HepG2 (cell line): ENCODE measurements around the gene WNK2. TPM values are rescaled to one million over a fixed set of nuclear protein-coding genes. Genes with fewer than 3 reads are reported as not detected.

Experiments
- ATAC-seq: fragments of 200-7000 bp; cut with Tn5 transposase; 3 replicates; pipeline ENCODE4 v1.9.1; 2020; ENCODE audit warnings: mild to moderate bottlenecking, moderate library complexity
- BruUV-seq: library from RNA; stranded (reverse); fragments of 400-500 nt; replicated peaks from 2 replicates; lab custom pipeline; 2021; lab: Mats Ljungman, UMichigan
- CTCF ChIA-PET: fragments of 300-600 bp; formaldehyde crosslinking; extraction: SDS; loops from one replicate; lab custom pipeline; 2021; ENCODE audit warnings: low total read pairs, inconsistent platforms, low intra/inter-chr PET ratio; lab: Yijun Ruan, JAX
- POLR2A ChIA-PET: fragments of 350-600 bp; sonication (Branson Sonifier 250); formaldehyde crosslinking; loops from one replicate; lab custom pipeline; 2020; ENCODE audit warnings: antibody characterized with exemption, inconsistent platforms; lab: Yijun Ruan, JAX
- DNase-seq: peaks from one replicate; pipeline ENCODE4 v3.0.0-alpha.2; 2015; ENCODE audit warnings: low spot score
- FAIRE-seq: peaks from 3 replicates; lab custom pipeline; 2011; peaks lifted over from hg19 to GRCh38; lab: Jason Lieb, UNC
- H2AFZ ChIP-seq: one replicate; pipeline ENCODE4 v1.6.1; 2011; ENCODE audit warnings: low read length, inconsistent platforms
- H3K27ac ChIP-seq: fragments of 300-600 bp; 3 replicates; pipeline ENCODE4 v1.8.0; 2011; ENCODE audit warnings: mixed run types, mild to moderate bottlenecking, mixed read lengths, low read length, inconsistent platforms; ENCODE audit not compliant: insufficient read depth; ENCODE audit errors: extremely low read length
- H3K27me3 ChIP-seq, 2 experiments: fragments of 200-600 bp in 1 of 2; 2 replicates in 1 of 2; 3 replicates in 1 of 2; pipeline versions ENCODE4 v1.6.0 to v1.8.0; 2011; ENCODE audit warnings: low read length in 2 of 2, mild to moderate bottlenecking in 2 of 2, moderate library complexity in 2 of 2, inconsistent platforms in 1 of 2; ENCODE audit not compliant: insufficient read depth in 2 of 2, control insufficient read depth in 1 of 2
- H3K36me3 ChIP-seq, 2 experiments: fragments of 200-600 bp in 1 of 2; replicated peaks in 1 of 2; 2 replicates in 1 of 2; 3 replicates in 1 of 2; pipeline versions ENCODE4 v1.5.1 to v1.8.0; 2011; ENCODE audit warnings: low read length in 2 of 2, inconsistent platforms in 1 of 2; ENCODE audit not compliant: insufficient read depth in 2 of 2, control insufficient read depth in 1 of 2
- H3K4me1 ChIP-seq: 2 replicates; pipeline ENCODE4 v1.5.1; 2012; ENCODE audit warnings: low read length, inconsistent platforms; ENCODE audit not compliant: insufficient read depth
- H3K4me2 ChIP-seq: 2 replicates; pipeline ENCODE4 v1.6.0; 2011; ENCODE audit warnings: low read depth, low read length, inconsistent platforms
- H3K4me3 ChIP-seq, 3 experiments: fragments of 200-600 bp in 1 of 3; sonication (generic), shearing (Covaris generic) in 1 of 3; replicated peaks in 1 of 3; 2 replicates each; pipeline ENCODE4 v1.5.1; 2011 to 2016; ENCODE audit warnings: low read length in 3 of 3, inconsistent platforms in 2 of 3, low read depth in 2 of 3, mild to moderate bottlenecking in 2 of 3, control low read depth in 1 of 3, mixed read lengths in 1 of 3; ENCODE audit not compliant: insufficient read depth in 1 of 3
- H3K79me2 ChIP-seq: one replicate; pipeline ENCODE4 v1.6.1; 2011; ENCODE audit warnings: low read length, inconsistent platforms; ENCODE audit not compliant: insufficient read depth
- H3K9ac ChIP-seq: 2 replicates; pipeline ENCODE4 v1.6.0; 2011; ENCODE audit warnings: mild to moderate bottlenecking, low read depth, low read length, inconsistent platforms; ENCODE audit not compliant: insufficient read depth
- H3K9me3 ChIP-seq: 2 replicates; pipeline ENCODE4 v1.5.1; 2012; ENCODE audit warnings: mild to moderate bottlenecking, low read length
- H4K20me1 ChIP-seq: 2 replicates; pipeline ENCODE4 v1.6.0; 2011; ENCODE audit warnings: inconsistent platforms, mild to moderate bottlenecking, low read length, moderate library complexity; ENCODE audit not compliant: insufficient read depth
- HDAC2 ChIP-seq: sonication (generic); formaldehyde crosslinking; IDR thresholded peaks from 2 replicates; pipeline ENCODE4 v1.4.0; 2020; ENCODE audit warnings: missing genetic modification reagents
- KLF12 ChIP-seq: sonication (generic); formaldehyde crosslinking; IDR thresholded peaks from 2 replicates; pipeline ENCODE4 v1.4.0; 2020; ENCODE audit warnings: missing genetic modification reagents, borderline replicate concordance
- MXD4 ChIP-seq: IDR thresholded peaks from 2 replicates; pipeline ENCODE4 v1.6.1; 2016; ENCODE audit warnings: mild to moderate bottlenecking, missing biosample characterization, missing genetic modification reagents
- SPEN ChIP-seq: sonication (generic); formaldehyde crosslinking; IDR thresholded peaks from 2 replicates; pipeline ENCODE4 v1.5.1; 2020; ENCODE audit warnings: low read depth, mild to moderate bottlenecking, missing genetic modification reagents
- ZNF564 ChIP-seq: sonication (generic); formaldehyde crosslinking; IDR thresholded peaks from 2 replicates; pipeline ENCODE4 v1.8.1; 2023; ENCODE audit warnings: mild to moderate bottlenecking, missing genetic modification reagents
- ZNF724P ChIP-seq: sonication (generic); formaldehyde crosslinking; IDR thresholded peaks from 2 replicates; pipeline ENCODE4 v1.8.0; 2022; ENCODE audit warnings: missing genetic modification reagents, borderline replicate concordance
- ZNF879 ChIP-seq: sonication (generic); formaldehyde crosslinking; IDR thresholded peaks from 2 replicates; pipeline ENCODE4 v1.8.1; 2023; ENCODE audit warnings: missing genetic modification reagents
- WGBS: methylation state at CpG from one replicate; pipeline ENCODE4 v1.1.6; 2017; ENCODE audit warnings: low lambda C conversion rate; 5-methylcytosine and 5-hydroxymethylcytosine counted together
- in situ Hi-C: cut with HindIII; loops from 2 replicates; pipeline ENCODE4 v1.10.0; 2017; ENCODE audit warnings: low pct_unique_long_range_greater_than_20kb; ENCODE audit not compliant: extremely low pct_ligation_motif_present
- intact Hi-C: fragments of 100-400 bp; cut with micrococcal nuclease; formaldehyde crosslinking; loops from one replicate; pipeline ENCODE4 v1.10.0; 2022; ENCODE audit not compliant: unreplicated experiment
- polyA plus RNA-seq, 8 experiments: library from polyadenylated mRNA; depleted of rRNA in 3 of 8; stranded (reverse) in 7 of 8; unstranded in 1 of 8; fragments of >200 nt; fragmentation: Illumina TruSeq in 4 of 8; extraction: Trizol in 4 of 8; gene quantifications; 2 replicates each; pipeline versions ENCODE4 v1.2.1 to v1.2.3, GENCODE V29; 2011 to 2016; ENCODE audit warnings: low read depth in 4 of 8, missing spikeins in 1 of 8, mixed read lengths in 1 of 8; ENCODE audit not compliant: insufficient read depth in 1 of 8
- total RNA-seq, 5 experiments: library from RNA; depleted of rRNA; stranded (reverse); fragments of >200 nt; fragmentation: Illumina TruSeq; extraction: Trizol; gene quantifications; 2 replicates each; pipeline ENCODE4 v1.2.3, GENCODE V29; 2016; ENCODE audit warnings: low read depth in 1 of 5
- TF ChIP-seq, protein P1 (sequence below): sonication (generic); formaldehyde crosslinking; IDR thresholded peaks from 2 replicates; pipeline ENCODE4 v1.5.0; 2020; ENCODE audit warnings: mild to moderate bottlenecking, missing genetic modification reagents, moderate library complexity
- TF ChIP-seq, protein P2 (sequence below), 2 experiments: IDR thresholded peaks; 2 replicates each; pipeline ENCODE4 v1.6.1; 2011 to 2012; ENCODE audit warnings: low read length in 2 of 2, borderline replicate concordance in 1 of 2, low read depth in 1 of 2, mild to moderate bottlenecking in 1 of 2, moderate library complexity in 1 of 2
- TF ChIP-seq, protein P3 (sequence below): sonication (generic); formaldehyde crosslinking; IDR thresholded peaks from 2 replicates; pipeline ENCODE4 v1.4.0; 2020; ENCODE audit warnings: missing genetic modification reagents
- TF ChIP-seq, protein P4 (sequence below): sonication (generic); formaldehyde crosslinking; IDR thresholded peaks from 2 replicates; pipeline ENCODE4 v1.4.0; 2020; ENCODE audit warnings: mild to moderate bottlenecking, missing genetic modification reagents

Gene WNK2
- total and polyA plus RNA-seq, 2 of the 13 experiments (the other 11 are each of a cell fraction or from before 2014, with no cell fraction given) = 10.5 to 12.0 TPM

DNA sequence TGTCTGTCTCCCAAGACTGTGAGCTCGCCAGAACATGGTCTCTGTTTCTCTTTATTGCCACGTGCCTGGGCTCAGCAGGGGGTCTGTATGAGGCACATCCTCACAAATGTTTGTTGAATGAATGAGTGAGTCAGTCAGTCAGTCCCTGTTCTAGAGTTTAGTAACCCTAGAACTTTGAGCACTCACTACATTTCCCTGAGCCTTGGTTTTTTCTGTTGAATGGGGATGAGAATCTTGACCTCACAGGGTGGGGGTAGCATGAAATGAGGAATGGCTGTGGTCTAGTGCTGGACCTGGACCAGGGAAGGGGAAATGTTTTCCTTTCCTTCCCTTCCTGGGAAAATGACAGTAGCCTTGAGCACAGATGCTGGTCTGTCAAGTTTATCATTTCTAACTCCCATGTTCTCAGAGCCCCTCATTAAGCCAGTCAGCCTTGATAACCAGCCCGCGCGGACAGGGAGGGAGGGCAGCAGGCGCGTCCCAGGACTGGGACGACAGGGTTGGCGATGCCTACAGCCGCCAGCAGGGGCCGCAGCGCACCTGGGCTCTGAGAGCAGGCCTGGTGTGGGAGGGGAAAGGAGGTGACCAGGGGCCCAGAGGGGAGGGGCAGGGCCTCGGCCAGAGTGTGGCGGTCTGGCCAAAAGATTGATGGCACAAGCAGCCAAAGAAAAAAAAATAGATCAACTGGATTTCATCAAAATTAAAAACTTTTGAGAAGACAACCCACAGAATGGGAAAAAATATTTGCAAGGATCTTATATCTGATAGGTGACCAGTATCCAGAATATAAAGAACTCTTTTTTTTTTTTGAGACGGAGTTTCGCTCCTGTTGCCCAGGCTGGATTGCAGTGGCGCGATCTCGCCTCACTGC is 24.1 kb upstream of the WNK2 start (continued):
- TF ChIP-seq, protein P1, sequence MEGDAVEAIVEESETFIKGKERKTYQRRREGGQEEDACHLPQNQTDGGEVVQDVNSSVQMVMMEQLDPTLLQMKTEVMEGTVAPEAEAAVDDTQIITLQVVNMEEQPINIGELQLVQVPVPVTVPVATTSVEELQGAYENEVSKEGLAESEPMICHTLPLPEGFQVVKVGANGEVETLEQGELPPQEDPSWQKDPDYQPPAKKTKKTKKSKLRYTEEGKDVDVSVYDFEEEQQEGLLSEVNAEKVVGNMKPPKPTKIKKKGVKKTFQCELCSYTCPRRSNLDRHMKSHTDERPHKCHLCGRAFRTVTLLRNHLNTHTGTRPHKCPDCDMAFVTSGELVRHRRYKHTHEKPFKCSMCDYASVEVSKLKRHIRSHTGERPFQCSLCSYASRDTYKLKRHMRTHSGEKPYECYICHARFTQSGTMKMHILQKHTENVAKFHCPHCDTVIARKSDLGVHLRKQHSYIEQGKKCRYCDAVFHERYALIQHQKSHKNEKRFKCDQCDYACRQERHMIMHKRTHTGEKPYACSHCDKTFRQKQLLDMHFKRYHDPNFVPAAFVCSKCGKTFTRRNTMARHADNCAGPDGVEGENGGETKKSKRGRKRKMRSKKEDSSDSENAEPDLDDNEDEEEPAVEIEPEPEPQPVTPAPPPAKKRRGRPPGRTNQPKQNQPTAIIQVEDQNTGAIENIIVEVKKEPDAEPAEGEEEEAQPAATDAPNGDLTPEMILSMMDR (CRISPR knock-in tag) = peak; percentile 99
- TF ChIP-seq KLF12 (CRISPR knock-in tag) (no peak), MXD4 (CRISPR knock-in tag) (peak; percentile 13; the same call in 1 of the 2 replicates), HDAC2 (peak; percentile 46; the same call in 1 of the 2 replicates)

DNA sequence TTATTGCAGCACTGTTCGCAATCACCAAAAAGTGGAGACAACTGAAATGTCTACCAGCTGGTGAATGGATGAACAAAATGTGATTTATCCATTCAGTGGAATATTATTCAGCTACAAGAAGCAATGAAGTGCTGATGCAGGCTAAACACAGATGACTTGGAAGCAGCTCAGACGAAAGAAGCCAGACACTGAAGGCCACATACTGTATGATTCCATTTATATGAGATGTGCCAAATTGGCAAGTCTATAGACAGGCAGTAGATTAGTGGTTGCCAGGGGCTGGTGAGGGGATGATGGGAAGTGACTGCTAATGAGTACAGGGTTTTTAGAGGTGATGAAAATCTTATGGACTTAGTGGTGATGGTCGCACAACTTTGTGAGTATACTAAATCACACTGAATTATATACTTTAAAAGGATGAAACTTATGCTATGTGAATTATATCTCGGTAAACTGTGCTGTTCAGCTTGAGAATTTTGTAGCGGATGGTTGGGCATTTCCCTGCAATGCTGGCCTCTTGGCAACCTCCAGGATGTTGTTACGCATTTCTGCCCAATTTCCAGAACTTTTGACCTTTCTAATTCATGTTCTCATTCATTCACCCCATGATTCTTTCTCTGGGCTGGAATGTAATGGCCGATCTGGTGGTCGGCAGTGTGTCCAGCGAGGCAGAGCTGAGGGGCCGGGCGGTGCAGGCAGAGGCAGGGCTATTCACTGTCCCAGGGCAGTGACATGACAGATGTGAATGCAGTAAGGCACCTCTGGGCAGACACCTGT is 22.0 kb upstream of the WNK2 start:
- Histone ChIP-seq H3K9ac (no peak overlapping the region), H3K4me2 (no peak overlapping the region), H3K4me3 (no peak overlapping the region), H4K20me1 (no peaks in the 10 kb centered on the region), H3K79me2 (no peaks in the 10 kb centered on the region), H3K27ac (no peak overlapping the region), H3K9me3 (no peaks in the 10 kb centered on the region), H2AFZ (no peak overlapping the region), H3K27me3 (peaks cover 0 to 11% of the 10 kb centered on the region in 2 experiments; a peak in 1 of 5 replicates), H3K36me3 (no peaks in the 10 kb centered on the region), H3K4me1 (peaks cover 40% of the 10 kb centered on the region)
- FAIRE-seq = no peak
- no peak for ATAC-seq
- DNase-seq = no peak
- BruUV-seq = no TSS peak
- ChIA-PET CTCF (no interaction called here), POLR2A (interaction anchor here (1.4 to 1.5 kb wide), 2 partner anchors 35 to 137 kb away, joined by 3 read pairs; no protein-coding TSS in a partner anchor)
- WGBS = 40% methylated on average over 11 of the region's 11 CpGs
- intact Hi-C loops (loop anchor here (2.0 kb wide), 1 partner anchor 79 kb away; no protein-coding TSS in a partner anchor), in situ Hi-C loops (loop anchor here (5.0 to 25.0 kb wide), 2 partner anchors 140 to 275 kb away; no protein-coding TSS in a partner anchor)
- TF ChIP-seq, protein P2, sequence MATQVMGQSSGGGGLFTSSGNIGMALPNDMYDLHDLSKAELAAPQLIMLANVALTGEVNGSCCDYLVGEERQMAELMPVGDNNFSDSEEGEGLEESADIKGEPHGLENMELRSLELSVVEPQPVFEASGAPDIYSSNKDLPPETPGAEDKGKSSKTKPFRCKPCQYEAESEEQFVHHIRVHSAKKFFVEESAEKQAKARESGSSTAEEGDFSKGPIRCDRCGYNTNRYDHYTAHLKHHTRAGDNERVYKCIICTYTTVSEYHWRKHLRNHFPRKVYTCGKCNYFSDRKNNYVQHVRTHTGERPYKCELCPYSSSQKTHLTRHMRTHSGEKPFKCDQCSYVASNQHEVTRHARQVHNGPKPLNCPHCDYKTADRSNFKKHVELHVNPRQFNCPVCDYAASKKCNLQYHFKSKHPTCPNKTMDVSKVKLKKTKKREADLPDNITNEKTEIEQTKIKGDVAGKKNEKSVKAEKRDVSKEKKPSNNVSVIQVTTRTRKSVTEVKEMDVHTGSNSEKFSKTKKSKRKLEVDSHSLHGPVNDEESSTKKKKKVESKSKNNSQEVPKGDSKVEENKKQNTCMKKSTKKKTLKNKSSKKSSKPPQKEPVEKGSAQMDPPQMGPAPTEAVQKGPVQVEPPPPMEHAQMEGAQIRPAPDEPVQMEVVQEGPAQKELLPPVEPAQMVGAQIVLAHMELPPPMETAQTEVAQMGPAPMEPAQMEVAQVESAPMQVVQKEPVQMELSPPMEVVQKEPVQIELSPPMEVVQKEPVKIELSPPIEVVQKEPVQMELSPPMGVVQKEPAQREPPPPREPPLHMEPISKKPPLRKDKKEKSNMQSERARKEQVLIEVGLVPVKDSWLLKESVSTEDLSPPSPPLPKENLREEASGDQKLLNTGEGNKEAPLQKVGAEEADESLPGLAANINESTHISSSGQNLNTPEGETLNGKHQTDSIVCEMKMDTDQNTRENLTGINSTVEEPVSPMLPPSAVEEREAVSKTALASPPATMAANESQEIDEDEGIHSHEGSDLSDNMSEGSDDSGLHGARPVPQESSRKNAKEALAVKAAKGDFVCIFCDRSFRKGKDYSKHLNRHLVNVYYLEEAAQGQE (IDR thresholded peaks at IDR 0.05; ENCODE audit: borderline replicate concordance in 1 of 2, low read depth in 1 of 2, low read length in 2 of 2) = no peak
- TF ChIP-seq HDAC2 = no peak
- no peak for TF ChIP-seq ZNF724P
- TF ChIP-seq, protein P3, sequence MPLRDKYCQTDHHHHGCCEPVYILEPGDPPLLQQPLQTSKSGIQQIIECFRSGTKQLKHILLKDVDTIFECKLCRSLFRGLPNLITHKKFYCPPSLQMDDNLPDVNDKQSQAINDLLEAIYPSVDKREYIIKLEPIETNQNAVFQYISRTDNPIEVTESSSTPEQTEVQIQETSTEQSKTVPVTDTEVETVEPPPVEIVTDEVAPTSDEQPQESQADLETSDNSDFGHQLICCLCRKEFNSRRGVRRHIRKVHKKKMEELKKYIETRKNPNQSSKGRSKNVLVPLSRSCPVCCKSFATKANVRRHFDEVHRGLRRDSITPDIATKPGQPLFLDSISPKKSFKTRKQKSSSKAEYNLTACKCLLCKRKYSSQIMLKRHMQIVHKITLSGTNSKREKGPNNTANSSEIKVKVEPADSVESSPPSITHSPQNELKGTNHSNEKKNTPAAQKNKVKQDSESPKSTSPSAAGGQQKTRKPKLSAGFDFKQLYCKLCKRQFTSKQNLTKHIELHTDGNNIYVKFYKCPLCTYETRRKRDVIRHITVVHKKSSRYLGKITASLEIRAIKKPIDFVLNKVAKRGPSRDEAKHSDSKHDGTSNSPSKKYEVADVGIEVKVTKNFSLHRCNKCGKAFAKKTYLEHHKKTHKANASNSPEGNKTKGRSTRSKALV (CRISPR knock-in tag) = no peak
- no peak for TF ChIP-seq ZNF564 (CRISPR knock-in tag)
- TF ChIP-seq, protein P4, sequence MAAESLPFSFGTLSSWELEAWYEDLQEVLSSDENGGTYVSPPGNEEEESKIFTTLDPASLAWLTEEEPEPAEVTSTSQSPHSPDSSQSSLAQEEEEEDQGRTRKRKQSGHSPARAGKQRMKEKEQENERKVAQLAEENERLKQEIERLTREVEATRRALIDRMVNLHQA (CRISPR knock-in tag) = no peak
- no peak for TF ChIP-seq SPEN
- no peak for TF ChIP-seq ZNF879 (CRISPR knock-in tag)
